HL-60/S4 (cell line): Measurements from ENCODE around the gene CMTM3.
"Not testable (repeated sequence)": the region's sequence is repeated elsewhere in the genome, so short reads cannot be mapped to it uniquely, and the experiment has no call there.

ENCODE experiments used
- in situ Hi-C: fragments of 300-500 bp; cut with MboI; formaldehyde crosslinking; loops from 2 replicates; pipeline ENCODE4 v1.14.3; 2022; ENCODE audit warnings: low sequenced_read_pairs

CMTM3 gene

GRCh38 chr16:66658143-66658859 lies 53.8 kb downstream of the CMTM3 start:
- in situ Hi-C loops = no loop called here

GRCh38 chr16:66658860-66659190 lies 54.3 kb downstream of the CMTM3 start:
- in situ Hi-C loops = no loop called here

- in situ Hi-C loops = no loop called here
Measured at GRCh38 chr16:66660422-66661209, 56.1 kb downstream of the CMTM3 start.

GRCh38 chr16:66661210-66661560 lies 56.7 kb downstream of the CMTM3 start:
- in situ Hi-C loops = no loop called here

- in situ Hi-C loops = not testable (repeated sequence)
Measured at GRCh38 chr16:66661671-66662346, 57.3 kb downstream of the CMTM3 start.

GRCh38 chr16:66662445-66663194 lies 58.1 kb downstream of the CMTM3 start:
- in situ Hi-C loops = no loop called here
